Right renal cortex interstitium (tissue), 3 donors: ENCODE data around the gene IFT20. TPM values are rescaled to one million over a fixed set of nuclear protein-coding genes. Genes with fewer than 3 reads are reported as not detected.
A peak's percentile ranks its signal among the peaks of the same experiment; 100 is the strongest.
"Not testable (repeated sequence)": the region's sequence is repeated elsewhere in the genome, so short reads cannot be mapped to it uniquely, and the experiment has no call there.

Source experiments
- DNase-seq, 3 donors: peaks; one replicate each; pipeline ENCODE4 v3.0.0-alpha.2; 2013; ENCODE audit warnings: low read depth in 3 of 3, low spot score in 2 of 3
- polyA plus RNA-seq, 3 donors: library from polyadenylated mRNA; unstranded; fragments of 120-200 nt; gene quantifications; one replicate each; pipeline ENCODE4 v1.2.1, GENCODE V29; 2013; ENCODE audit not compliant: insufficient read length in 3 of 3

Gene IFT20
- polyA plus RNA-seq, 3 donors, result 53.7 to 59.0 (median 56.8) TPM

DNA sequence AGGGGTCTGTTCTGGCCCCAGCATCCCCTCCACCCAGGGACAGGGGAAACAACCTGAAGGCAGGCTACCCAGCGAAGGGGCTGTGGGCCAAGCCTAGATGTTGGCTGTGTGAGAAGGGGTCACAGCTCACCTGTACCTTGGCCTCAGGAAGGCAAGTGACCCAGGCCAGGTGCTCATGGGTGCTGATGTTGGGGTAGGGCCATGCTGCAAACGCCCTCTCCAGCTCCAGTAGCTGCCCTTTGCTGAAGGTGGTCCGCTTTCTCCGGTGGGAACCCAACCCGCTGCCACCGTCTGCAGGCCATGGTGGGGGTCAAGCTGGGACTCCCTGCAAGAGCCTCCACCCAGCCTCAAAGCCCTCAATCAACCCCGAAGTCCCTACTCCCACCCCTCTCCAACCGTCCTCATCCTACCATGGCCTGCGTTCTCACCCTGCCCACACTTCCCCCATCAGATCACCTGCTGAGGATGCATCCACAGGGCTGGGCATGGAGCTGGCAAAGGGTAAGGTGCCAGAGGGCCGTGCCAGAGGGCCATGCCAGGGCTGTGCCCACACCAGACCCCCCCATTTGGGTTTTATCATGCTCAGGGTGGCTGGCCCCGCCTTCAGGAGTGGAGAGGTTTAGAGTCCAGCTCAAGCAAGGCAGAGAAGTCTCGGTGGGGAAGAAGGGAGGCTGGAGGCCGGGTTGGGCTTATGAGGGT is 29.5 kb upstream of the IFT20 start, which contains the start of gene SEBOX:
Gene SEBOX, minus strand, starts transcription at position 535 of the 699 bp plus-strand sequence. Its CDS starts 48 bp downstream, at position 487.
- no peak for DNase-seq

GRCh38 chr17:28363776-28364650 is 28.7 kb upstream of the IFT20 start:
- DNase-seq, result no peak

GRCh38 chr17:28363186-28363585 is 27.9 kb upstream of the IFT20 start:
- no peak for DNase-seq

GRCh38 chr17:28357901-28358197 is 22.6 kb upstream of the IFT20 start:
- DNase-seq, result no peak

- DNase-seq, result peak in 1 of 3 donors; percentile 88
These were observed 22.0 kb upstream of the IFT20 start, which contains the start of gene POLDIP2 for GRCh38 chr17:28357061-28357900. POLDIP2 (minus strand) TSS chr17:28357527; CDS start chr17:28357448, 79 bp downstream.

DNA sequence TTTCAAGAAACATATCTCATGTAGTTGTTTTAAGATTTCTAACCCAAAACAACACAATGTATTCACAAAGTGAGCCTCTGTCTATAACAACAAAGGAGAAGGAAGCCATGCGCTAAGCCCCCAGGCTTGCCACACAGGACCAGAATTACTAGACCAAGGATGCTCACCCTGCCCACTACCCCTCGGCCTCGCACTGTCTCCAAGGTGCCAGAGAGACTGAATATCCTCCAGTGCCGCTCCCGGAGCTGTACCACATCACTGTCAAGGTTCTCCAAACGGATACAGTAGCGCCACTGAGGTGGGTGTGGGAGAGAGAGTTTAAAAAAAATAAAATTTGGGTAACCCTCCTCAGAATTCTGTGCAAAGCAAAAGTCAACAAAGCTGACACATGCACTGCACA is 15.0 kb upstream of the IFT20 start:
- DNase-seq, result no peak

GRCh38 chr17:28348979-28349378 is 13.7 kb upstream of the IFT20 start:
- no peak for DNase-seq

GRCh38 chr17:28347261-28347891 is 12.1 kb upstream of the IFT20 start:
- no peak for DNase-seq

DNA sequence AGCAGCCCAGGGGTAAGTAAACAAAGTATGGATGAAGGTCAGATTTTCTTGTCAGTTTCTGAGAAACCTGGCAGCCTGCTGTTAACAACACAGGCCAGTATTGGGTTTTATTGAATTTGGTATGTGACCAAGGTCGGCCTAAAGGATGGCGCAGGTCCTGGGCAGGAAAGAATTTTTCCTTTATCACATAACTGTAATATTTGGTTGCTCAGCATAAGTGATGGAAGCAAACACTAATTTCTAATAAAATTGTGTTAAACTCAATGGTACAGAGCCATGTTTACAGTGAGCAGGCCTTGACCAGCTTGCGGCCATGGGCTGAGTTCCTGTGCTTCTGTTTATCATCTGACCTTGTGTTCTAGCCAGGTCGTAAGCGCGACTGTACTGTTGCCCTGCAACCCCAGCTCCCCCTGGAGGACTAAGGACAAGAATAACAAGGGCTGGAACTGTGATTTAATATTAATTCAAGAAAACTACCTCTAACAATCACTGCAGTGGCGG is 11.5 kb upstream of the IFT20 start:
- no peak for DNase-seq

DNA sequence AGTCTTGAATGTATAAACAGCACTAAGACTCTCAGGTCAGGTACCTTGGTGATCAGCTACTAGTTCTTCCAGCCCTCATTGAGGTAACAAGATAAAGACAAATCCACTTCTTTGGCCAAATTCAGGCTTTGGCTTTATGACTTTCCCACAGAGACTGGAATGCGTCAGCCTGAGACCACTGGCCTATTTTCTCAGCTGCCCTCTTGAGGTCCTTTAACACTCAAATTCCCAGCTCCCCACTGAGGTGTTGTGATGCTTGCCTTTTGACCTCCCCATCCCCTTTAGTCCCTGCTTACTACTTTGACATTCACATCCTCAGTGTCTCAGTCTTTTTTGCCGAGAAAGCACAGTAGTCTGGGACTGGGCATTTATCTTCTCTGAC is 10.9 kb upstream of the IFT20 start:
- DNase-seq, result no peak

- DNase-seq, result no peak
These were observed 10.3 kb upstream of the IFT20 start for GRCh38 chr17:28345419-28346198.

GRCh38 chr17:28344435-28344901 is 9.2 kb upstream of the IFT20 start:
- no peak for DNase-seq

- DNase-seq, result no peak
These were observed 8.7 kb upstream of the IFT20 start for GRCh38 chr17:28344011-28344410.

GRCh38 chr17:28343491-28343932 is 8.2 kb upstream of the IFT20 start:
- DNase-seq, result no peak

- DNase-seq, result no peak
These were observed 7.0 kb upstream of the IFT20 start for GRCh38 chr17:28342313-28342712.

DNA sequence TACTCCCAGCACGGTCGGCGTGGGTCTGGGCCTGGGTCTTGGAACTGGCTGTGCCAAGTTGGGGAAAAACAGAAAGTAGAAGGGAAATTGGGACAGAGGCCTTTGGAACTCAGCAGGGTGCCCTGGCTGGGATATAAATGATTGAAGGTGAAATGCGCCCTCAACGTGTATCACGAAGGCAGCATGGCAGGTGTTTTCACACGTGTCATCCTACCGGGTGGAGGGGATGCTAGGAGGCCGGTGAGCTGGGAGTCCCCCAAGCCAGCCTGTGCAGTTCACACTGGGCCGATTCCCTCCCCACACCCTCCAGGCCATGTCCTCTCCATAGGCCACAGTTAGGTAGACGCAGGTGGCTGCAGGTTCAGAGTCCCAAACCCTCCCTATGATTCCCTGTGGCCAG is 6.2 kb upstream of the IFT20 start:
- DNase-seq, result no peak

- DNase-seq, result no peak
These were observed 5.1 kb upstream of the IFT20 start for GRCh38 chr17:28340374-28340773.

DNA sequence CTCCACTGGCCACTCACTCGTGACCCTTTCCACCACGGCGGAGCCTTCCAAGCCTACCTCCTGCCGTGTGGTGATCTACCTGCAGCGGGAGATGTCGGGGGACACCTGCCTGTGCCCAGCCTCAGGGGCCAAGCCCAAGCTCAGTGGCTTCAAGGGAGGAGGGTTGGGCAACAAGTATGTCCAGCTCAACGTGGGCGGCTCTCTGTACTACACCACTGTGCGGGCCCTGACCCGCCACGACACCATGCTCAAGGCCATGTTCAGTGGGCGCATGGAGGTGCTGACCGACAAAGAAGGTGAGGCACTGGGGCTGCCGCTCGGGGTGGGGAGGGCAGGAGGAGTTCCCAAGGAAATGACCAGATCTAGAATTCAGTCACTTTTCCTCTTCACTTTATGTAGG is 4.2 kb upstream of the IFT20 start:
- DNase-seq, result no peak

GRCh38 chr17:28338769-28339212 is 3.5 kb upstream of the IFT20 start:
- DNase-seq, result not testable (repeated sequence)
